HL-60 (cell line): ENCODE measurements around the gene GJB1.

ENCODE experiments used
- CTCF ChIP-seq: IDR thresholded peaks from one replicate; pipeline ENCODE4 v1.5.1; 2011; ENCODE audit warnings: low read length, control low read depth, inconsistent platforms; ENCODE audit not compliant: insufficient read depth
- GABPA ChIP-seq: IDR thresholded peaks from 2 replicates; pipeline ENCODE4 v1.6.1; 2012; ENCODE audit warnings: low read depth
- POLR2AphosphoS5 ChIP-seq: IDR thresholded peaks from 2 replicates; pipeline ENCODE4 v1.6.1; 2012; ENCODE audit warnings: low read depth
- REST ChIP-seq: IDR thresholded peaks from 2 replicates; pipeline ENCODE4 v1.6.1; 2012; ENCODE audit warnings: low read depth; ENCODE audit not compliant: insufficient replicate concordance
- SPI1 ChIP-seq: IDR thresholded peaks from 2 replicates; pipeline ENCODE4 v1.6.1; 2012; ENCODE audit warnings: low read depth, mild to moderate bottlenecking, borderline replicate concordance

DNA sequence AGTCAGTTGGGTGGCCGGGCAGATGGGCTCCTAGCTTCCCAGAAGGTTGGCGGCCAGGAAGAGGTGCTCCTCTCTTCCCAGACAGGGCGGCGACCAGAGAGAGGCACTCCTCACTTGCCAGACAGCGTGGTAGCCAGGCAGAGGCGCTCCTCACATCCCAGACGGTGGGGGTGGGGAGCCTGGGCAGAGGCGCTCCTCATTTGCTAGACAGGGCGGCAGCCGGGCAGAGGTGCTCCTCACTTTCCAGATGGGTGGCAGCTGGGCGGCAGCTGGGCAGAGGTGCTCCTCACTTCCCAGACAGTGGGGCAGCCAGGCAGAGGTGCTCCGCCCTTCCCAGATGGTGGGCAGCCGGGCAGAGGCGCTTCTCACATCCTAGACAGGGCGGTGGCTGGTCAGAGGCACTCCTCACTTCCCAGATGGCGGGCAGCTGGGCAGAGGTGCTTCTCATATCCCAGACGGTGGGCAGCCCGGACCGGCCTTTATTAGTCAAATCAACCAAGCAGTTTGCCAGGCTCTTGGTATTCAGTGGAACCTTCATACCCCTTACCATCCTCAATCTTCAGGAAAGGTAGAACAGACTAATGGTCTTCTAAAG is 46.9 kb downstream of the GJB1 start:
- no peak for TF ChIP-seq CTCF
- no peak for TF ChIP-seq POLR2AphosphoS5
- no peak for TF ChIP-seq GABPA
- no peak for TF ChIP-seq REST
- TF ChIP-seq SPI1: no peak
